ENCODE results near the gene ACTR10.
"Not testable (repeated sequence)": the region's sequence is repeated elsewhere in the genome, so short reads cannot be mapped to it uniquely, and the experiment has no call there.

Gene ACTR10

DNA sequence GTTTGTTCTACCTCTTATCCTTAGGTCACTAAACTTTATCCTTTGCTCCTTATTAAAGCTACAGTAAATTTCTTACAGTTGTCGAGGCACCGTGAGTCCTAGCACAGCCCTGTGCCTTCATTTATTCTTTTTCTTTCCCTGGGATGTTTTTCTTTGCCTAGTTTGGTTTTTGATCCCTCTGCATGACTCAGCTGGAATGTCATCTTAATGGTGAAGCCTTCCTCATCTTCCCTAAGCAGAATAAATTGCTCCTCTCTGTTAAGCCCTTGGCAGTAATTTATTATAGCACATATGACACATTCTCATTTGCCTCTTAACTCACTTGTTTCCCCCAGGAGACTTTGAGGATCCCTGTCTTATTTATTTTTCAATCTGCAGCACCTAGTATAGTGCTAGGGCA lies 16.6 kb downstream of the ACTR10 start:
- peak; percentile 56 for DNase-seq (ENCODE audit: low spot score)

DNA sequence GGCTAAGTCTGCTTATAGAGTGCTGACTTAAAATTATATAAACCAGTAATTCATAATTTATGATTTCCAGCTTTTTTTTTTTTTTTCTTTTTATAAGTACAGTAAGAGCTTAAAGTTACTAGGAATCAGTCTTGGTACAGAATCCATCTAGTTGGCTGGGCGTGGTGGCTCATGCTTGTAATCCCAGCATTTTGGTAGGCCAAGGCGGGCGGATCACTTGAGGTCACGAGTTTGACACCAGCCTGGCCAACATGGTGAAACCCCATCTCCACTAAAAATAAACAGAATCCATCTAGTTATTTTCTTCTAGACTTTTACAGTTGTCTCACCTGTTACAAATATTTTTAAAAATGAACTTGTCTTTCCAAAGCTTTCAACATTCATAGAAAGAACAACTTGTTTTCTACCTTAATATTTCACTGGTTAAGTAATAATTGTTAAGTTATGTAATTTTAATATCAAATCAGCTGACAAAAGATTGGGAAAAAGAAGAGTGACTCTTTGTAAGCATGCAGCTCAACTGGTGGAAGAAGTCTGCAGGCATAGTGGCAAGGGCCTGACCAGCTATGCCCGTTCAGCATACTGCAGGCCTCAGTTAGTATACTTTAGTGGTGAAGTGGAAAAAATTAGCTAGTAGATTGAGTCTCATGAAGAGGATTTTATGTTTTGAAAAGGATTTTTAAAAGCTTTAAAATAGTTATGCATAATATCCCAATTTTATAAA lies 27.3 kb downstream of the ACTR10 start:
- no peak for DNase-seq (ENCODE audit: low spot score)

DNA sequence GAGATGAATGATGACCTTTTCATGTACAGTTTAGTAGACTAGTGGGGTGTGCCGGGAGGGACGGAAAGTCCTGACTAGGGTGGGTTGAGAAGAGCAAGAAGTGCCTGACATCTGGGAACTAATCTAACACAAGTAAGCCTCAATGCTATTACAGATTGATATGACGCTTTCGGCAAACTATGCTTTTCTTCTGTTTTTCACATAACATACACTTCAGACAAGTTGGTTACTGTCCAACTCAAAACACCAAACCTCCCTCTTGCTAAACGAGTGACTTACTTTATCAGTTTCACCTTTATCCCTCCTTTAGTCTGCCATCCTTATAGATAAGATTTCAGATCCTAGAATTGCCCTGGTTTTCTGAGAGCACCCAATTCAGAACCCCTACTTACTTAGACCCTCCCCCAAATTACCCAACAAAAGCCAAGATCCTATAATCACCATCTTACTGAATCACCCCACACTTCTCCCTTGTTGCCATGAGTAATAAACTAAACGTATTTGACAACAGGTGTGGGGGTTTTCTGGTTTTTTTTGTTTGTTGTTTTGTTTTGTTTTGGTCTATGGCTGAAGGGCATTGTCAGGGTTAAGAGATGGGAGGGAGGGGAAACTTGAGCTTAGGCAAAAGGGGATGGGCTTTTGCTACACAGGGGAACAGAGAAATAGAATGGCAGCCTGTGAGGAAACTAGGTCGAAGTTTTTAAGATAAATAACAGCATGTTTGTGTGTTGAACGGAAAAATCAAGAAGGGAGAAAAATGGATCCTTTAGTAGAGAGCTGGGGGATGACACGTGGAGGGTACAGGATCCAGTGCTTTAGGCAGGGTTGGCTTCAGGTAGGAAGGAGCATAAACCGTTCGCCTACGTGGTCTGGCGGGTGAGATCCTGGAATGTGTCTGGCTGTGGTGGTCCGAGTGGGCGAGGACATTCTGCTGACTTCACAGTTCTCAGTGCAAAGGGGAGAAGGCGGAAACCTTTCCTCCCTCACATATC lies 38.6 kb downstream of the ACTR10 start:
- peak; percentile 37 for DNase-seq (ENCODE audit: low spot score)

DNA sequence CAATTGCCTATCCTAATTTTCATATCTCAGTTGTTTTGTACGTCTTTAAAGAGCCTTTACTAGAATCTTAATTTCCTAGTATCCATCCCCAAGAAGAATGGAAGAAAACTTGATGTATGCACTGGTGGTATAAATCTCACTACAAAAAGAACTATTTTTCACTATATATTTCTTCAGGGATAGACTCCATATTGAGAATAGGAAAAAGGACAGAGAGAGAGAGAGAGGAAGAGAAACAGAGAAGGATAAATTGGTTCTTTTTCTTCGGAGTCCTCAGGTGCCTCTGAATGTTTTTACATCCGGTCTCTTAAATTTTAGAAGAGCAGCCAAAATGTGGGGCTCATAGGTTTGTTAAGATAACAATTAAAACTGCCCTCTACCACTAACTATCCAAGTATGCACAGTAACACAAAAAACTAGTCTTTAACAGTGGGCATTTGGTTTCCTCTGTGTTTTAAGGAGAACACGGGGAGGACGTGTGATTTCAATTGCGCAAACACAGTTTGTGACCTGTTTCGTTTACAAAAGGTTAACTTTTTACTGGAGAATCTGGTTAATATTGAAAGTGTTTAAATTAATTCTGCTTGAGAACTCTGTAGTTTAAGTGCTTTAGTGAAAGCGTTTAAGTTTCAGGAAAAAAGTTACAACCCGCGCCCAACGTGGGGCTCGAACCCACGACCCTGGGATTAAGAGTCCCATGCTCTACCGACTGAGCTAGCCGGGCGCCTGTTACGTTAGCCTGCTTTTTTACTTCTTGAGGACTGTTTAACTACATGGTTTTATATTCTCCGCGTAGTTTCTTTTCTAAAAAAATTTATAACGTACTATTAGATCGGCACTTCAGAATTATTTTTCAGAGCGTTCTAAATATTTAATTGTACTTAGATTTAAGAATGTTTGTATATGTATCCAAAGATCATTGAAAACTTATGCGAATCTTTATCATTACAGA lies 39.6 kb downstream of the ACTR10 start:
- DNase-seq (ENCODE audit: low spot score), result peak; percentile 79

DNA sequence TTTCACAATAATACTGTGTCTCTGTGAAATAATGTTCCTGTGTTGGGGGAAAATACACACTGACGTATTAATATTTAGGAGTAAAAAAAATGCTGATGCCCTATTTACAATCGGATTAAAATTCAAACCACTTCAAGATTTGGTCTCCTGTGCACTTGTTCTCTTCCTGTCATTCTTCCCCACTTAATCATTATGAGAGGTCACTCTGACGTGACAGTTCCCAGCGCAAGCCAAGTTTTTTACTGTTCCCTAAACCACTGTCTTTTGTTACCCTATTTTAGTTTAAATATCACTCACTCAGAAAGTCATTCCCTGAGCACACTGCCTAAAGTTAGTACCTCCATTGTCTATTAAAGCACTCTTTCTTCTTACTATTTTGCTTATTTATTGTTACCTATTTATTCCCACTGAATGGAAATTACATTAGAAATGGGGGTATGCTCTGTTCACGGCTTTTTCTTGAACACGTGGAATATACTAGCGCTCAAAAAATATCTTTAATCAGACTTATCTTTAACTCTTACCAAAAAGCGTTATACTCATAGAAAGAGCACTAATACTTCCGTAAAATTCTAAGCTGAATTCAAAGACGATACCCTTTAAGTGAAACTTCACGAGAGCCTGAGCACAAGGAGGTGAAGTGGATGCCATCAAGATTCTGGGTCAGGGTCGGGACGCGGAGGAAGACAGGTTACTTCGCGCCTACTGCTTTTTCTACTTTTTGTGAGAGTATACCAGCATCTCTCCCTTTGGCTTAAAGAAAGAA lies 44.0 kb downstream of the ACTR10 start:
- DNase-seq (ENCODE audit: low spot score), result peak; percentile 73

DNA sequence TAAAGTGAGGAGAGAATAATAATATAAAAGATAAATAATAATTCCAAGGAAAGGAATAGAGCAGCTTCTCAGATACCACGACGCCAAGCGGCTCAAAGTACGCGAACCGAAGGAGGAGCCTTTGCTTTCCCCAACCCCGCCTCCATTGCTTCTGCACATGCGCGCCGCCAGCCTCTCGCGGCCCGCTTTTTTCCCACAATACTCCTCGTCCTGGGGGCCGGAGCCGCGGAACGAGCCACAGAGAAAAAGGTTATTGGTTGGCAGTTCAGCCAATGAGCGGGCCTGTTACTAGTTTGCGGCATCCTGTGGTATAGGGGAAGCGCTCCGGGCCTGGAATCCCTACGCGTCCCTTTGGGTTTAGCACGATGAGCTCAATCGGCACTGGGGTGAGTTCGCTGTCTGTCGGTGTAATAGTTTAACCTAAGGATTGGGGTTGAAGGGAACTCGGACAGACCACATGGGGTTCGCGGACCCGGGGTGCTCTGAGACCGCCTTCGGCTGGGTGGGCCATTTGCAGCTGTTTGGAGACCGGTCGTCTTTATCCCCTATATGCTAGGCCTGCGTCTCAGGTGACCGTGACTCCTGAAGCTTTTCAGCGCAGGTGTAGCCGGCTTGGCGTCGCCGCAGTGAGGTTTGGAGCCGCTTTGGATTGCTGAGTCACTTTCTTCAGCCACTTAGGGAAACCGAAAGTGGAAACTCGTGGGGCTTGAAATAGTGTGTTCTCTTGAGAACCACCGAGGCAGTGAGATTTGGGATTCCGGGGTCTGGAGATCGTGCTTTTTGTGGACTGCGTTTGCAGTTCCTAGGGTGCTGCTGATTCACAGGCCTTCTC lies 44.8 kb downstream of the ACTR10 start, which contains the start of gene PSMA3:
Gene PSMA3, plus strand, starts transcription at position 288 of the 832 bp plus-strand sequence. Its CDS starts 78 bp downstream, at position 366.
- peak; percentile 98 for DNase-seq (ENCODE audit: low spot score)

DNA sequence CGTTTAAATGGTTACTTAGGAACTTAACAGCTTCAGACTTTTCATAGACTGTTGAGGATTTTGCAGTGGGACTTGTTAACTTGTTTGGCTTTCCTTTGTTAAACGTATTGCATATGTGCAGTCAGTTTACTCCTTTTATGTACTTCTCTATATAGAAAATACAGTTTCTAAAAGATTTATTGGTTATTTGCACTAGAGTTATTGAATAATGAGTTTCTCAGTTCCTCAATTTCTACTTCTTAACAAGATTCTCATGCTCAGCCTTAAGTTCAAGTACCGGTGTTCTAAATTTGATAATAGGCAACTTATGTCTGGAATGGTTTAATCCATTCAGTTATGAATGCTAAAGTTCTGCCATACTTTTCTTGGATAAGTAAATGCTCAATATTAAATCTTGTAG lies 45.6 kb downstream of the ACTR10 start:
- DNase-seq (ENCODE audit: low spot score), result no peak

DNA sequence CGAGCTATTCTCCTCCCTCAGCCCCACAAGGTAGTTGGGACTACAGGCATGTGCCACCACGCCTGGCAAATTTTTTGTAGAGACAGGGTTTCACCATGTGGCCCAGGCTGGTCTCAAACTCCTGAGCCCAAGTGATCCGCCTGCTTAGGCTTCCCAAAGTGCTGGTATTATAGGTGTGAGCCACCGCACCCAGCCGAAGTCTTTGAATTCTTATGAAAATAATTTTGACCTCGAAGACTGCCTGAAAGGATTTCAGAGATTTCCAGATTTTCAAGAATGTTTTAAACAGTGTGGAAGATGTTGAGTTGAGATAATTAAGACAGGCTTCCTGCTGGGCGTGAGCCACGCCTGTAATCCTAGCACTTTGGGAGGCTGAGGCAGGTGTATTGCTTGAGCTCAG lies 49.7 kb downstream of the ACTR10 start:
- DNase-seq (ENCODE audit: low spot score), result no peak

DNA sequence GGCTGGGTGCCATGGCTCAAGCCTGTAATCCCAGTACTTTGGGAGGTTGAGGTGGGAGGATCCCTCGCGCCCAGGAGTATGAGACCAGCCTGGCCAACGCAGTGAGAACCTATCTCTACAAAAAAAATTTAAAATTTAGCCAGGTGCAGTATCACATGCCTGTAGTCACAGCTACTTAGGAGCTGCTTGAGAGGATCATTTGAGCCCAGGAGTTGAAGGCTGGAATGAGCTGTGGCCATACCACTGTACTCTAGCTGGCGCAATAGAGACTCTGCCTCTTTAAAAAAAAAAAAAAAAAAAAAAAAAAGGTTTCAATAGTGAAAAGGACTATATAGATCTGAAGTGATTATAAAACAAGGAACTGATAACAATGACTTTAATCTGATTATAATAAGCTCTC lies 58.2 kb downstream of the ACTR10 start:
- no peak for DNase-seq (ENCODE audit: low spot score)

DNA sequence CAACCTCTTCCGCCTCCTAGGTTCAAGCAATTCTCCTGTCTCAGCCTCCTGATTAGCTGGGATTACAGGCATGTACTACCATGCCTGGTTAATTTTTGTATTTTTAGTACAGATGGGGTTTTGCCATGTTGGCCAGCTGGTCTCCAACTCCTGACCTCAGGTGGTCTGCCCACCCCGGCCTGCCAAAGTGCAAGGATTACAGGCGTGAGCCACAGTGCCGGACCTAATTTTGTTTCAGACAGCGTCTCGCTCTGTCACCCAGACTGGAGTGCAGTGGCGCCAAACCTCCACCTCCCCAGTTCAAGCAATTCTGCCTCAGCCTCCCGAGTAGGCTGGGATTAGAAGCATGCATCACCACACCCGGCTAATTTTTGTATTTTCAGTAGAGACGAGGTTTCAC lies 62.1 kb downstream of the ACTR10 start:
- DNase-seq (ENCODE audit: low spot score), result not testable (repeated sequence)

DNA sequence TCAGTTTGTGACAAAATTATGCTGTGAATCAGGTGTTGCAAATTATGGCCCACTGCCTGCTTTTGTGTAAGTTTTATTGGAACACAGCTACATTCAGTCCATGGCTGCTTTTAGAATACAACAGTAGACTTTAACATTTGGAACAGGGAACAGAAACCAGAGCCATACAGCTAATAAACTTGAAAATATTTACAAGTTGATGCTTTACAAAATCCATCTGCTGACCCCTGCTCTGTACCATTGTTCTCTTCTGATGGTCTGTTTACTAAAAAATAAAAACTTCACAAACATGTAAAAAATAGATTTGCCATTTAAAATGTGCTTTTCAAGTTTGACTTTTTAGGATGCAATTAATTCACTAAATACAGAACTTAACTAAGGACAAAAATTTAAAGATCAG lies 65.5 kb downstream of the ACTR10 start:
- DNase-seq (ENCODE audit: low spot score), result no peak

DNA sequence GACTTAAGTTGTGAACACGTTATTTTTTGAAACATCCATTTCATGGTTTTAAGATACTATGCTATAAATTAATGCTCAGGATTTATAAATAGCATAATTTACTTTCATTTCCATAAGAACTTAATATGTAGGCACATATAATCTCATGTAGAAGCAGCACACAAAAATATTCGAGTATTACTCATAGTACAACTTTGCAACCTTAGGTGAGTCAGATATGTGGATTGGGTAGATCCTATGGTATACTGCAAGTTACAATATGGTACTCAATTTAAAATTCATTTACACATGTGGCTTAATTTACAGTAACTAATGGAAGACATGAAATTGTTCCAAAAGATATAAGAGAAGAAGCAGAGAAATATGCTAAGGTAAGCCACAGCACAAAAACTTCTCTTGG lies 70.7 kb downstream of the ACTR10 start:
- no peak for DNase-seq (ENCODE audit: low spot score)

DNA sequence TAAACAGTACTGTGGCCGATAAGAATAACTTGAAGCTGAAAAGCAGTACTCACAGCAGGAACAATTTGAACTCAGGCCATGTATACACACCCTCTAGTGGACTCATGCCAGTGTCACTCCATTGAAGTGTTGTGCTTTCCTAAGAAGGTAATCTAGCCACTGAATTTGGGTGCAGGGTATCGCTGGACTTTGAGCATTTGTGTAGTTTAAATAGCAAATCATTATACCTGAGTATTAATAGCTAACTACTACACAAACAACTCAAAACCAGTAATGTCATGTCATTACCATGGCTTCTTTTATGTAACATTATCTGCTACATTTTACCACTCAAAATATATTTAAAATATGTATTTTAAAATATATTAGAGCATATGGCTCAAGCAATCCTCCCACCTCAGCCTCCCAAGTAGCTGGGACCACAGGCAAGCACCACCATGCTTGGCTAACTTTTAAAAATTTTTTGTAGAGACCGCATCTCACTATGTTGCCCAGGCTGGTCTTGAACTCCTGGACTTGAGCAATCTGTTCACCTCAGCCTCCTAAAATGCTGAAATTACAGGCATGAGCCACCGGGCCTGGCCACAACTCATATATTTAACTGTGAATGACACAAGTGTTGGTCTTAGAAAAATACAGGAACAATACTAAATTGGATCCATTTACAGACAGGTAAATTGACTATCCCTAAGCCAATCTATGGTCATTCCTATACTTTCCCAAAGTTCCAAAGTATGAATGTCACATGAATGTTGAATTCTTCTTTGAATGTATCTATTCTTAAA lies 72.8 kb downstream of the ACTR10 start:
- peak; percentile 69 for DNase-seq (ENCODE audit: low spot score)

DNA sequence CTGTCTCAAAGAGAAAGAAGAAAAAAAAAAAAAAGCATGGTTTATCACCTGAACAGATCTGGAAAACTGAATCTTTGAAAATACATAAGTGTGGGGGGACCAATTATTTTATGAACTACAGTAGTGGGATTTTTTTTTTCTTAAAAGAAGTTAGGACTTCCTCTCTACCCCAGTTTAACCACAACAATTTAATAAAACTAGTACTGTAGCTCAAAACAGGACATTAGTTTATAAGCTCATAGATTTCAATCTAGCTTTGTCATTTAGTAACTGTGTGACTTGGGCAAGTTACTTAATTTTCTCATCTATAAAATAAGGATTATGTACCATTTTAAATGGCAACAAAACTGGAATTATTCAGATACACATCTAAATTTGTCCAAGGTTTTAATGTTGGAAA lies 74.9 kb downstream of the ACTR10 start:
- no peak for DNase-seq (ENCODE audit: low spot score)

DNA sequence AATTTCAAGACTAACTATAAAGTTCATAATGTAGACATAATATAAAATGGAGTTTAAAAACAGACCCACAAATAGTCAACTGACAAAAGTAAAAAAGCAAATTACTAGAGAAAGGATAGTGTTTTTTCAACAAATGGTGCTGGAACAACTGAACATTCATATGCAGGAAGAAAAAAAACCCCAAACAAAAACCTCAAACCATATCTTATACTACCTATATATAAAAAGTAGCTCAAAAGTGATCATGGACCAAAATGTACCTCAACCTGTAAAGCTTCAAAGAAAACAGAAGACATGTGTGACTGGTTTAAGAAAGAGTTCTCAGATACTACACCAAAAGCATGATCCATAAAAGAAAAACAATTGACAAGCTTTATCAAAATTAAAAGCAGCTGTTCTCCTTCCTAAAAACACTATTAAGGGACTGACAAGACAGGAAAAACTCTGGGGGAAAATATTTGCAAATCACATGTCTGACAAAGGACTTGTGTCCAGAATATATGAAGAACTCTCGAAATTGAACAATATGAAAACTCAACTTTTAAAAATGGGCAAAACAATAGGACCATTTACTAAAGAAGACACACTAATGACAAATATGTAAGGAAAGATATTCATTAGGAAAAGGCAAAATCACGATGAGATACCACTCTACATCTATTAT lies 75.7 kb downstream of the ACTR10 start:
- DNase-seq (ENCODE audit: low spot score), result no peak

DNA sequence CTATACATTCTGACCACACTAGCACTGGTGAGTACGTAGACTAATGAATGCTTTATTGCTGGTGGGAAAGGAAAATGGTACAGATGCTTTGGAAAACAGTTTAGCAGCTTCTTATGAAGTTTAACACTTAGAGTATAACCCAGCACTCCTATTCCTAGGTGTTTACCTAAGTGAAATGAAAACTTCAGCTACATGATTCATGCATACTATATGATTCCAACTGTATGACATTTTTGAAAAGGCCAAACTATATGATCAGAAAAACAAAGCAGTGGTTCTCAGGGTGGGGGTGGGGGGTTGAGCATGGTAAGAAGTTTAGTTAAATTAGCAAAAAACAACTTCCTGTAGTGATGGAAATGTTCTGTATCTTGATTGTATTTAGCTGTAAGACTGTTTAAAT lies 76.3 kb downstream of the ACTR10 start:
- no peak for DNase-seq (ENCODE audit: low spot score)

DNA sequence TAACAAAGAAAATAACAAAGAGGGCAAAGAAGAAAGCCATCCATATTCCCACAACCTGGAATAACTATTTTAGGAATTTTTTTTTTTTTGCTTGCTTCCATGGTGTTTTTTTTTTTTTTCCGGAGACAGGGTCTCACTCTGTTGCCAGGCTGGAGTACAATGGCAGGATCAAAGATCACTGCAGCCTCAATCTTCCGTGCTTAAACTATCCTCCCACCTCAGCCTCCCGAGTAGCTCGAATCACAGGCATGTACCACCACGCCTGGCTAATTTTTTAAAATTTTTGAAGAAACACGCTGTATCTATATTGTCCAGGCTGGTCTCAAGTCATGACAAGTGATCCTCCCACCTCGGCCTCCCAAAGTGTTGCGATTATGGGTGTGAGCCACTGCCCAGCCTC lies 78.2 kb downstream of the ACTR10 start:
- DNase-seq (ENCODE audit: low spot score), result no peak

DNA sequence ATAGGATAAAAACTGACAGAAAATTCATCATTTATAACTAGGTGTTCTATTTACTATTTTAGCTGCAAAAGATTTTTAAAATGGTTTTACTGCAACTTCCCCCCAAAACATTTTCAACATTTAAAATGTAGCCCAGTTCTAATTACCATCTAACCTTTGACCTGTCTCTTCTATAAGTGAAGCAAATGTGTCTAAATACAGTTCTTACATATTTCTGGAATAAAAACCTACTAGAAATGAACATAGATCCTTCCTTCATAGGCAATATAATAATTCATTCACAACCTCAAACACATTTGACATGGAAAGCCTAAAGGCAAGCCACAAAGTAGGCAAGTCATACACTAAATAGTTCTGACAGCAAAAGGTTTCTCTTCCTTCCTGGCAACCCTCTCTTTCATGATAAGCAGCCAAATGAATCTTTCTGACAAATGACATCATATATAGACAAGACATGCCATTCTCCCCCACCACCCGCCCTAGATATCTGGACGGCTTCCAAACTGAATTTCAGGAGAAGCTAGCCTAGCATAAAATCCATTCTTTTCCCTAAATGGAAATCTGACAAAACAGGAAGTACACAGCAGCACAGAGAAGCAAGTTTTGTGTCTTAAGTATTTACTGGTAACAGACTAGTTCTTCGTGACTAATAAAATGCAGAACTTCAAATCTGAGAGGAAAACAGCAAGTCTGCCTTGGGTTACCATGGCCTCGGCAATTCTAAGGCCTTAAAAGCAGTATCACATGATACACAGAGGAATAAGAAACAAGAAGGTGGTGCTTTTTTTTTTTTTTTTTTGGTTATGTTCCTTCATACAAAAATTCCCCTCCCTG lies 81.2 kb downstream of the ACTR10 start:
- DNase-seq (ENCODE audit: low spot score), result peak; percentile 99
